CD4-positive, alpha-beta memory T cell (primary cell): ENCODE data around the gene SLC20A1. TPM values are rescaled to one million over a fixed set of nuclear protein-coding genes. Genes with fewer than 3 reads are reported as not detected.
A peak's percentile ranks its signal among the peaks of the same experiment; 100 is the strongest.
"Not testable (repeated sequence)": the region's sequence is repeated elsewhere in the genome, so short reads cannot be mapped to it uniquely, and the experiment has no call there.

Source experiments
- CTCF ChIA-PET: fragments of 350-600 bp; sonication (Branson Sonifier 250); formaldehyde crosslinking; loops from one replicate; lab custom pipeline; 2021; ENCODE audit warnings: inconsistent platforms; ENCODE audit not compliant: partially characterized antibody; lab: Charles Lee
- POLR2A ChIA-PET: fragments of 350-600 bp; sonication (Branson Sonifier 250); formaldehyde crosslinking; loops from one replicate; lab custom pipeline; 2021; ENCODE audit not compliant: partially characterized antibody; lab: Charles Lee
- DNase-seq, 5 donors: peaks; one replicate each; pipeline versions ENCODE4 v3.0.0 to v3.0.0-alpha.2; 2020 to 2022; ENCODE audit warnings: mixed read lengths in 1 of 5
- H3K27ac ChIP-seq: one replicate; pipeline ENCODE4 v1.7.0; 2013; ENCODE audit warnings: low read depth, low read length
- H3K27me3 ChIP-seq: 2 replicates; pipeline ENCODE4 v1.7.0; 2013; ENCODE audit warnings: mild to moderate bottlenecking, low read length, moderate library complexity; ENCODE audit not compliant: insufficient read depth
- H3K36me3 ChIP-seq: 2 replicates; pipeline ENCODE4 v1.7.0; 2013; ENCODE audit warnings: mild to moderate bottlenecking, low read length, moderate library complexity; ENCODE audit not compliant: insufficient read depth
- H3K4me1 ChIP-seq: 2 replicates; pipeline ENCODE4 v1.7.0; 2013; ENCODE audit warnings: mild to moderate bottlenecking, low read length, moderate library complexity; ENCODE audit not compliant: insufficient read depth
- H3K4me3 ChIP-seq, 2 donors: one replicate each; pipeline ENCODE4 v1.7.0; 2013; ENCODE audit warnings: low read length in 2 of 2, mild to moderate bottlenecking in 1 of 2
- H3K9me3 ChIP-seq, 2 donors: one replicate each; pipeline ENCODE4 v1.7.0; 2013; ENCODE audit warnings: low read length in 2 of 2, control low read depth in 1 of 2; ENCODE audit not compliant: control insufficient read depth in 1 of 2
- H3K27ac Mint-ChIP-seq, 7 donors: one replicate each; pipeline ENCODE4 v1.8.0; 2020 to 2021; ENCODE audit warnings: mixed read lengths in 7 of 7, mild to moderate bottlenecking in 6 of 7, inconsistent platforms in 3 of 7, moderate library complexity in 3 of 7
- H3K27me3 Mint-ChIP-seq, 2 donors: one replicate each; pipeline ENCODE4 v1.8.0; 2020 to 2021; ENCODE audit warnings: mixed read lengths in 2 of 2
- H3K36me3 Mint-ChIP-seq, 2 donors: one replicate each; pipeline ENCODE4 v1.8.0; 2020 to 2021; ENCODE audit warnings: mixed read lengths in 2 of 2, inconsistent platforms in 1 of 2, mild to moderate bottlenecking in 1 of 2
- H3K4me1 Mint-ChIP-seq, 4 donors: one replicate each; pipeline ENCODE4 v1.8.0; 2020 to 2021; ENCODE audit warnings: mixed read lengths in 4 of 4, mild to moderate bottlenecking in 1 of 4
- H3K4me3 Mint-ChIP-seq, 8 donors: one replicate each; pipeline ENCODE4 v1.8.0; 2020 to 2021; ENCODE audit warnings: mixed read lengths in 8 of 8, mild to moderate bottlenecking in 7 of 8, moderate library complexity in 6 of 8, inconsistent platforms in 3 of 8
- H3K9me3 Mint-ChIP-seq, 8 donors: one replicate each; pipeline ENCODE4 v1.8.0; 2020 to 2021; ENCODE audit warnings: mixed read lengths in 8 of 8, mild to moderate bottlenecking in 5 of 8, inconsistent platforms in 3 of 8, moderate library complexity in 1 of 8
- intact Hi-C: fragments of 100-400 bp; cut with micrococcal nuclease; formaldehyde crosslinking; loops from one replicate; pipeline ENCODE4 v1.15.1; 2023
- polyA plus RNA-seq, 2 donors: library from polyadenylated mRNA; unstranded; fragments of 300-500 nt; fragmentation: Illumina TruSeq; gene quantifications; one replicate each; pipeline ENCODE4 v1.2.3, GENCODE V29; 2021
- total RNA-seq, 2 experiments: library from RNA; stranded (reverse); gene quantifications; one replicate each; pipeline ENCODE4 v1.2.3, GENCODE V29; 2021

Gene SLC20A1
- total and polyA plus RNA-seq, 4 experiments from 2014 or later = 25.5 to 94.0 (median 65.1) TPM

DNA sequence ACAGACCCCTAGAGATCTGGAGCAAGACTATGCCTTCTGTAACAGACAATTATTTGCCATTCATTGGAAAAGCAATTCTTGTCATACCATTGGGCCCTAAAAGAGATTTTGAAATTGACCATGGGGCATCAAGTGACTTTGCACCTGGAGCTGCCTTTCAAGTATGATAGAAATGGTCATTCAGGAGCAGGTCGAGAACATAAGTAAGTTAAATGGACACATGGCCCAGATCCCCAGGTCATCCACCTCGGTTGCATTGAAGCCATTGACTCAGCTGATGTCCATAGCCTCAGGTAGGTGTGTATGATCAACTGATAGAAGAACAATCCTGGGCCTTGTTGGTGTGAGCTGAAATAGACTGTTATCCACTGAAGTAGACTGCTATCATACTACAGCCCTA, 42.0 kb upstream of the SLC20A1 start:
- no peaks in the 10 kb centered on the region for H3K27me3 ChIP-seq

DNA sequence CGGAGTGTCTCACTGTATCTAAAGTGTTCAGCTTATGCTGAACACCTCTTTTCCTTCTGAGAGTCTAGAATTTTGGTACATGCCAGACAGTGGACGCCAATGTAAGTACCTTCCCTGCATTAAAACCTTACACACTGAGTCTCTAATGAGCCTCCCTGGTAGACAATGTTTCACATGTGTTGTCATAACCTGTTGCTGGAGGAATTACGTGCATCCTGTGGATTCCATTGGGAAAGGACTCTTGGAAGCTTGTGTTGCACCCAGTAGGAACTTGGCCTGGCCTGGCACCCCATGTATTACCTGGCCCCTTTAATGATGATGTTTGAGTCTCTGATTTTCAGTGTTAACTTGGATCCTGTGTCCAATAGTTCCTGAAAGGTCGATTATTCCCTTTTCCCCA, 40.8 kb upstream of the SLC20A1 start:
- Histone ChIP-seq H3K9me3 (no peaks in the 10 kb centered on the region), H3K36me3 (no peaks in the 10 kb centered on the region), H3K4me3 (no peak overlapping the region), H3K4me1 (peaks cover 3% of the 10 kb centered on the region), H3K27ac (no peak overlapping the region), H3K27me3 (no peaks in the 10 kb centered on the region)
- no peaks in the 10 kb centered on the region for H3K27me3 Mint-ChIP-seq
- H3K27ac Mint-ChIP-seq = no peak overlapping the region
- DNase-seq = no peak
- H3K4me3 Mint-ChIP-seq = no peak overlapping the region
- H3K9me3 Mint-ChIP-seq = no peaks in the 10 kb centered on the region
- H3K36me3 Mint-ChIP-seq = no peaks in the 10 kb centered on the region
- ChIA-PET CTCF (interaction anchor here (8.0 to 12.9 kb wide), 3 partner anchors 23 to 123 kb away, joined by 89 to 245 read pairs (median 146); no protein-coding TSS in a partner anchor), POLR2A (interaction anchor here (1.0 kb wide), 1 partner anchor 147 kb away, joined by 3 read pairs; no protein-coding TSS in a partner anchor)
- H3K4me1 Mint-ChIP-seq = peaks cover 2 to 3% (median 3%) of the 10 kb centered on the region in 4 donors
- intact Hi-C loops = no loop called here

More for the DNA sequence above, 42.0 kb upstream of the SLC20A1 start:
- no peak overlapping the region for H3K4me3 Mint-ChIP-seq
- ChIA-PET CTCF (interaction anchor here (1.3 to 12.9 kb wide), 5 partner anchors 24 to 146 kb away, joined by 3 to 245 read pairs (median 89); no protein-coding TSS in a partner anchor), POLR2A (interaction anchor here (0.9 to 1.3 kb wide), 4 partner anchors 23 to 149 kb away, joined by 3 read pairs; no protein-coding TSS in a partner anchor)
- H3K4me1 Mint-ChIP-seq = peaks cover 4 to 5% (median 4%) of the 10 kb centered on the region in 4 donors
- peaks cover 6% of the 10 kb centered on the region for H3K4me1 ChIP-seq
- H3K27me3 Mint-ChIP-seq = no peaks in the 10 kb centered on the region
- no peak for DNase-seq
- no peaks in the 10 kb centered on the region for H3K36me3 Mint-ChIP-seq
- no peak overlapping the region for H3K27ac Mint-ChIP-seq
- no peaks in the 10 kb centered on the region for H3K36me3 ChIP-seq
- H3K27ac ChIP-seq = no peak overlapping the region
- H3K9me3 Mint-ChIP-seq = no peaks in the 10 kb centered on the region
- intact Hi-C loops = no loop called here
- H3K9me3 ChIP-seq = no peaks in the 10 kb centered on the region
- no peak overlapping the region for H3K4me3 ChIP-seq

- Histone ChIP-seq H3K9me3 (no peaks in the 10 kb centered on the region), H3K4me3 (no peak overlapping the region), H3K36me3 (no peaks in the 10 kb centered on the region), H3K27ac (no peak overlapping the region), H3K4me1 (no peaks in the 10 kb centered on the region), H3K27me3 (no peaks in the 10 kb centered on the region)
- intact Hi-C loops = no loop called here
- Mint-ChIP-seq H3K4me1 (no peaks in the 10 kb centered on the region), H3K27me3 (no peaks in the 10 kb centered on the region), H3K36me3 (no peaks in the 10 kb centered on the region), H3K4me3 (no peak overlapping the region), H3K9me3 (no peaks in the 10 kb centered on the region), H3K27ac (peak overlapping the region in 1 of 7 donors; percentile 6)
- POLR2A ChIA-PET = no interaction called here
- DNase-seq = no peak
- CTCF ChIA-PET = interaction anchor here (0.6 kb wide), 1 partner anchor 121 kb away, joined by 4 read pairs; no protein-coding TSS in a partner anchor
These were observed 39.8 kb upstream of the SLC20A1 start for GRCh38 chr2:112605926-112606325.

DNA sequence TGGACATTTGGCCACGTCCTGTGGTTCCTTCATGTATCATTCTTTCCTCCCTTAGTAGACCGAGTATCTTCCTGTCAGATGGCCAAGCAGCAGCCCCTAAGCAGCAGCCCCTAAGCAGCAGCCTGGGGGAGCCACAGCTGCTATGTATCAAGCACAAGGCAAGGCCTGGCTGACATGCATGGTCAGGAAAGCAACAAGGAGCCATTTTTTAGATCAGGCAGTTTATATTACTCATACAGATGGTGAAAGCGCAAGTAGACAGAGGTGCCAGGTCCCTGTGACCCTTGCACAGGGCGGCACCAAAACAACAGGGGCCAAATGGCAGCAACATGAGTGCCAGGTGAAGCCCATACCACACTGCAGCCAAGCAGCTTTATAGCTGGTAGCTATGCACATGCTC, 39.2 kb upstream of the SLC20A1 start:
- H3K36me3 Mint-ChIP-seq = no peaks in the 10 kb centered on the region
- H3K36me3 ChIP-seq = no peaks in the 10 kb centered on the region
- ChIA-PET POLR2A (no interaction called here), CTCF (interaction anchor here (0.7 to 1.3 kb wide), 3 partner anchors 41 to 143 kb away, joined by 3 read pairs; no protein-coding TSS in a partner anchor)
- H3K27me3 Mint-ChIP-seq = no peaks in the 10 kb centered on the region
- no peaks in the 10 kb centered on the region for H3K9me3 ChIP-seq
- H3K4me3 Mint-ChIP-seq = no peak overlapping the region
- no peak overlapping the region for H3K4me3 ChIP-seq
- intact Hi-C loops = no loop called here
- no peaks in the 10 kb centered on the region for H3K4me1 Mint-ChIP-seq
- no peaks in the 10 kb centered on the region for H3K27me3 ChIP-seq
- no peak for DNase-seq
- no peaks in the 10 kb centered on the region for H3K9me3 Mint-ChIP-seq
- no peak overlapping the region for H3K27ac ChIP-seq
- H3K4me1 ChIP-seq = no peaks in the 10 kb centered on the region
- no peak overlapping the region for H3K27ac Mint-ChIP-seq

GRCh38 chr2:112607680-112608438, 37.9 kb upstream of the SLC20A1 start:
- CTCF ChIA-PET = interaction anchor here (1.2 to 1.3 kb wide), 2 partner anchors 39 to 120 kb away, joined by 3 read pairs; no protein-coding TSS in a partner anchor
- Mint-ChIP-seq H3K36me3 (peaks cover 0 to 1% of the 10 kb centered on the region in 2 donors), H3K4me3 (no peak overlapping the region), H3K9me3 (no peaks in the 10 kb centered on the region), H3K4me1 (no peaks in the 10 kb centered on the region), H3K27me3 (peaks cover under 1 to 2% of the 10 kb centered on the region in 2 donors), H3K27ac (peak overlapping the region in 1 of 7 donors; percentile 13)
- no peaks in the 10 kb centered on the region for H3K4me1 ChIP-seq
- H3K27ac ChIP-seq = no peak overlapping the region
- no peak overlapping the region for H3K4me3 ChIP-seq
- no peaks in the 10 kb centered on the region for H3K9me3 ChIP-seq
- no peaks in the 10 kb centered on the region for H3K27me3 ChIP-seq
- intact Hi-C loops = no loop called here
- POLR2A ChIA-PET = no interaction called here
- no peak for DNase-seq
- H3K36me3 ChIP-seq = no peaks in the 10 kb centered on the region

- DNase-seq, H3K27me3 Mint-ChIP-seq, CTCF ChIA-PET, H3K4me3 Mint-ChIP-seq, H3K36me3 Mint-ChIP-seq, H3K27ac Mint-ChIP-seq, H3K9me3 Mint-ChIP-seq, H3K4me3 ChIP-seq, H3K36me3 ChIP-seq, intact Hi-C loops, H3K27me3 ChIP-seq, POLR2A ChIA-PET, H3K9me3 ChIP-seq, H3K27ac ChIP-seq, H3K4me1 ChIP-seq, H3K4me1 Mint-ChIP-seq: not testable (repeated sequence)
These were observed 36.4 kb upstream of the SLC20A1 start for GRCh38 chr2:112609320-112609719.

- H3K9me3 Mint-ChIP-seq, H3K4me3 Mint-ChIP-seq, H3K36me3 ChIP-seq, H3K9me3 ChIP-seq, H3K4me3 ChIP-seq, H3K4me1 Mint-ChIP-seq, POLR2A ChIA-PET, H3K27ac ChIP-seq, H3K27ac Mint-ChIP-seq, H3K27me3 Mint-ChIP-seq, DNase-seq, H3K36me3 Mint-ChIP-seq, H3K4me1 ChIP-seq, CTCF ChIA-PET, intact Hi-C loops, H3K27me3 ChIP-seq: not testable (repeated sequence)
These were observed 33.5 kb upstream of the SLC20A1 start for GRCh38 chr2:112612283-112612682.
